Thyroid gland (tissue), 4 donors: ENCODE results near the gene ANO1.

Experiments used
- POLR2A ChIP-seq, 2 donors: fragments of 450-650 bp; IDR thresholded peaks; one replicate each; pipeline ENCODE4 v1.6.1; 2017; ENCODE audit warnings: antibody characterized with exemption in 2 of 2, mild to moderate bottlenecking in 2 of 2, moderate library complexity in 1 of 2
- TF ChIP-seq, protein P1 (sequence below), 6 experiments: fragments of 200-600 bp in 3 of 6; fragments of 450-650 bp in 3 of 6; sonication (generic) in 3 of 6; IDR thresholded peaks; one replicate each; pipeline ENCODE4 v1.5.1; 2016 to 2019; ENCODE audit warnings: antibody characterized with exemption in 6 of 6, mild to moderate bottlenecking in 2 of 6, inconsistent platforms in 1 of 6, moderate library complexity in 1 of 6

DNA sequence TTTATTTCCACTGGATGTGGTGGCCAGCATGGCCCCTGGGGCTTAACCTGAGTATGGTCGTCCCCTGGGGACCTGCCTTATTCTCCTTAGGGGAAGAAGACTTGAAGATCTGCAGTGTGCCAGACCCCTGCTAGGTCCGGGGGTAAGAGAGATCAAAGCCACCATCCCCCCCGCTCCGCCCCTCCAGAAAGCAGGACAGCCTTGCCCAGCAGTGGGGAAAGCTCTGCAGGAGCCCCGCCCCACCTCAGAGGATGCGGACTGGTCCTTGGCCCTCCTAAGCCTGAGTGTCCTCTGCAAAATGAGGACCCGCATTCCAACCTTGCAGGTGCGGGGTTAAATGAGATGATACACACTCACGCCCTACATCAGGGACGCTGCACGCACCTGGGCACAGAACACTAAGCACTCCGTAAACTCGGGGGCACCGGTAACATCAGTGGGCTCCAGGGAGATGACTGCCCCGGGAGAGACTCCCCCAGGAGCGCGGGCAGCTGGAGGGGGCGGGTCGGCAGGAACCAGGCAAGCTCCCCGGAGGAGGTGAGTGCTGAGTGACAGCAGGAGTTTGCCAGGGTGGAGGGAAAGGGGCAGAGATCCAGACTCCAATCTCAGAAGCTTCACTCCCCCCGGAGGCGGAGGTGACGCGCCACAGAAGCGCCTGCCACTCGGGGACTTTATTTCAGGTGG, 564 bp upstream of the ANO1 start:
- TF ChIP-seq, protein P1, sequence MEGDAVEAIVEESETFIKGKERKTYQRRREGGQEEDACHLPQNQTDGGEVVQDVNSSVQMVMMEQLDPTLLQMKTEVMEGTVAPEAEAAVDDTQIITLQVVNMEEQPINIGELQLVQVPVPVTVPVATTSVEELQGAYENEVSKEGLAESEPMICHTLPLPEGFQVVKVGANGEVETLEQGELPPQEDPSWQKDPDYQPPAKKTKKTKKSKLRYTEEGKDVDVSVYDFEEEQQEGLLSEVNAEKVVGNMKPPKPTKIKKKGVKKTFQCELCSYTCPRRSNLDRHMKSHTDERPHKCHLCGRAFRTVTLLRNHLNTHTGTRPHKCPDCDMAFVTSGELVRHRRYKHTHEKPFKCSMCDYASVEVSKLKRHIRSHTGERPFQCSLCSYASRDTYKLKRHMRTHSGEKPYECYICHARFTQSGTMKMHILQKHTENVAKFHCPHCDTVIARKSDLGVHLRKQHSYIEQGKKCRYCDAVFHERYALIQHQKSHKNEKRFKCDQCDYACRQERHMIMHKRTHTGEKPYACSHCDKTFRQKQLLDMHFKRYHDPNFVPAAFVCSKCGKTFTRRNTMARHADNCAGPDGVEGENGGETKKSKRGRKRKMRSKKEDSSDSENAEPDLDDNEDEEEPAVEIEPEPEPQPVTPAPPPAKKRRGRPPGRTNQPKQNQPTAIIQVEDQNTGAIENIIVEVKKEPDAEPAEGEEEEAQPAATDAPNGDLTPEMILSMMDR (IDR thresholded peaks at IDR 0.05) = no peak
- no peak for TF ChIP-seq POLR2A (IDR thresholded peaks at IDR 0.05)
